Loucy (cell line): ENCODE results near the gene TSEN54.
A peak's percentile ranks its signal among the peaks of the same experiment; 100 is the strongest.

Experiments
- CTCF ChIP-seq: fragments of 200-600 bp; sonication (generic); conservative IDR thresholded peaks from 2 replicates; pipeline ENCODE4 v1.5.1; 2014; ENCODE audit warnings: mild to moderate bottlenecking, antibody characterized with exemption, low read length
- EZH2phosphoT487 ChIP-seq: fragments of 200-600 bp; IDR thresholded peaks from 2 replicates; pipeline ENCODE4 v1.6.1; 2018; ENCODE audit warnings: antibody characterized with exemption, mild to moderate bottlenecking, moderate library complexity, borderline replicate concordance

GRCh38 chr17:75515496-75516254 lies 653 bp upstream of the TSEN54 start, which contains the start of gene CASKIN2:
- peak; percentile 99 for TF ChIP-seq CTCF
- TF ChIP-seq EZH2phosphoT487: no peak
